Left lobe of liver (tissue), 2 donors: ENCODE data around the gene LILRB5. TPM values are rescaled to one million over a fixed set of nuclear protein-coding genes. Genes with fewer than 3 reads are reported as not detected.
"Not testable (repeated sequence)": the region's sequence is repeated elsewhere in the genome, so short reads cannot be mapped to it uniquely, and the experiment has no call there.

Experiments used
- ATAC-seq: fragments of 200-7000 bp; cut with Tn5 transposase; one replicate; pipeline ENCODE4 v1.9.1; 2020; ENCODE audit warnings: mild to moderate bottlenecking, moderate library complexity
- DNase-seq: peaks from one replicate; pipeline ENCODE4 v3.0.0-alpha.2; 2020; ENCODE audit warnings: low spot score
- total RNA-seq: library from RNA; stranded (reverse); gene quantifications from one replicate; pipeline ENCODE4 v1.2.1, GENCODE V29; 2021
- donor health status: DM: no; HTN: no; CAD: no; lungs with moderate emphysema.
- donor health status: DM: no; HTN: yes; CAD: no.

LILRB5 gene
- 8.7 TPM for total RNA-seq

DNA sequence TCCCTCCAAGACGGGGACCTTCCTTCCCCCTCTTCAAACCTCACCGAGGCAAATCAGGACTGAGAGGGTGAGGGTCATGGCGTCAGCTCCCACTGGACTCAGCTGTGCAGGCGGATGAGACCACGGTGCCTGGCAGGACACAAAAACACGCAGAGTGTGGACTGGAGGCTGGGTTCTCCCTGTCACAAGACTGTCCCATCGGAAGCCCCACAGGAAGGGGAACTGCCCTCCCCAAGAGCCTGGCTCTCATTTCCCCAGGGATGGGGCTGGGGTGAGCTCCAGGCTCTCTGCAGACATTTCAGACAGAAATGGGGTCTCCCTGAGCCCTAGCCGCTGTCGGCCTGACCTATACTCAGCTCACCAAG is at the start of gene LILRB5:
Gene LILRB5 (minus strand): TSS at position 158 of the 365 bp plus-strand sequence. CDS start 80 bp downstream, at position 78.
- DNase-seq (peak; percentile 44), ATAC-seq (peak; percentile 57)

DNA sequence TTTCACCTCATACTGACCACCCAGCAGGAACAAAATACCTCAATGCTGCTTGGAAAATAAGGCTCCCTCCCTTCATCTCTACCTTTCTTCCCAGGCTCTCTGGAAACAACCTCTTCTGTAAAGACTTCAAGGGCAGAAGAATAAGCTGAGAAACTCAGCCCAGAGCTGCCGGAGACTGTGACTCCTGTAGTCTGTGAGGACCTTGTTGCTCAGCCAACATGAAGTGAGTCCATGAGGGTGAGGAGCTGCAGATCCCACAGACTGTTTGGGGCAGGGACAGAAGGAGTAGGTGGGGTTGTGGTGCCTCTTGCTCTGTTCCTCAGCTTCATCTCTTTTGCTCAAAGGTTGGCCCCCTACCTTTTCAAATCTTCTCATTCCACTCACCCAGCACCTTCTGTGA is 48.1 kb upstream of the LILRB5 start:
- ATAC-seq (no peak), DNase-seq (peak; percentile 29)

DNA sequence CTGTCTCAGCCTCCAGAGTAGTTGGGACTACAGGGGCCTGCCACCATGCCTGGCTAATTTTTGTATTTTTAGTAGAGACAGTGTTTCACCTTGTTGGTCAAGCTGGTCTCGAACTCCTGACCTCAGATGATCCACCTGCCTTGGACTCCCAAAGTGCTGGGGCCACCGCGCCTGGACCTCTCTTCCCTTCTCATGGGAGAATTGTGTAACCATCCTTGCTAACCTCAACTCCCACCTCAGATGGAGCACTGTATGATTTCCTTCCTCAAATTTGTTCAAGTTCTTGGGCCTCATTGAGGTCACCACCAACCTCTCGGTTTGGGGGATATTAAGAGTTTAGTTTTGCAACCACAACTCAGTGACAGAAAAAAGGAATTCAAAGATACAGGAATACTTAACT is 45.2 kb upstream of the LILRB5 start:
- DNase-seq (no peak), ATAC-seq (peak; percentile 22)

DNA sequence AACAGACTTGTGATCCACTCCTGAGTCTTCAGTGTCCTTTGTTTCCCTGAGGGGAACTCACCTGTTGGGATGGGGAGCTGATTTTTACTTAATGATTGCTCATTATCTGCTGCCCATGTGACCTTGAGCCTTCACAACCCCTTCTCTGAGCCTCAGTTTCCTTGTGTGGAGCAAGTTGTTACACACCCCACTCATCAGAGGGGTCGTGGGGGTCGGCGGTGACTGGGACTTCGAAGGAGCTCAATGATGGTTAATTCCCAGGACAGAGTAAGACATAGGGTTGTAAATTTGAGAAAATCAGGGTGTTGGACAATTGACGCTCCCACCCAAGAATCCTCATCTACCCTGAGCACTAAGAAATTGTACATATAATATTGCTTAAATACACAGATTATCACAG is 42.4 kb upstream of the LILRB5 start:
- no peak for ATAC-seq
- no peak for DNase-seq

DNA sequence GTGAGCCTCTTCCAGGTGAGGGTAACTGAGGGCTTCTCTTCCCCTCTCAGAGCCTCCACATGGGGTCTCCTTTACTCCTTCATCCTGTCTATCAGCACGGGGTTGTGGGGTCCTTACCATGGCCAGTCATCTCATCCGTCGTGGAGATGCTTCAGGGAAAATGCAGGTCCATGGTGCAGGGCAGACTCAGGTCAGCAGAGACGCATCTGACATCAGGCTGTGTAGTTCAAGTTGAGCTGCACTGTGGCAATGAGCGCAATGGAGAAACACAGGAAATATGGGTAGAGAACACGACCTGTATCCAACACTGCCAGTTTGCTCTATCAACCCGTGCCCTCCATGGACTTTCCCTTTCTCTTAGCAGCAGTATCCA is 42.0 kb upstream of the LILRB5 start:
- ATAC-seq (no peak), DNase-seq (peak; percentile 33)

DNA sequence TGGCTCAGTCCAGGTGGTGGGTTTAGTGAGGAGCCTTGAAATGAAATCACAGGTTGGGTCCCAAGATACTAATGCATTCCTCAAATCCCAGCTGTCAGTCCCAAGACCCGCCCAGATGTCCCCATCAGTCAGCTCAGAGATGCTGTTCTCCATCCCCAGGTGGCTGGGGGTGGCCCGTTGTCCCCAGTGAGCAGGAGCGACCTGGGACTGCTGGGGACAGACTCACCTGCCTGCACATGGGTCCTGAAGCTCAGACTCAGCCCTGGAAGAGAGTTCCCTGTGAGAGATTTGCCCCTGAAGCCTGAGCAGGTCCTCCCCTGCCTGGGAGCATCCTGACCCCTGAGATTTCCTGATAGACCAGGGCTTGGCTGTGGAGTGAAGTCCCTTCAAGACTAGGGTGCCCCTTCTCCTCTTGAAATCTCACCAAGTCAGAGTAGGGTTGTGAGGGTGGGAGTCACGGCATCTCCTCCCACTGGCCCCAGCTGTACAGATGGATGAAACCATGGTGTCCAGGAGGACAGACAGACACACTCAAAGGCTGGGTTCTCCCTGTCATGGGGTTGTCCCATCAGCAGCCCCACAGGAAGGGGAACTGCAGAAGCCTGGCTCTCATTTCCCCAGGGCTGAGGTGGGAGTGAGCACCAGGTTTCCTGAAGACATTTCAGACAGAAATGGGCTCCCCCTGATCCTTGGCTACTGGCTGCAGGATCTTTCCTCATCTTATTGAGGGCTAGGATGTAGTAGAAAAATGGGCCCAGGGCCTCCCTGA is 41.5 kb upstream of the LILRB5 start:
- DNase-seq (peak; percentile 41), ATAC-seq (peak; percentile 19)

DNA sequence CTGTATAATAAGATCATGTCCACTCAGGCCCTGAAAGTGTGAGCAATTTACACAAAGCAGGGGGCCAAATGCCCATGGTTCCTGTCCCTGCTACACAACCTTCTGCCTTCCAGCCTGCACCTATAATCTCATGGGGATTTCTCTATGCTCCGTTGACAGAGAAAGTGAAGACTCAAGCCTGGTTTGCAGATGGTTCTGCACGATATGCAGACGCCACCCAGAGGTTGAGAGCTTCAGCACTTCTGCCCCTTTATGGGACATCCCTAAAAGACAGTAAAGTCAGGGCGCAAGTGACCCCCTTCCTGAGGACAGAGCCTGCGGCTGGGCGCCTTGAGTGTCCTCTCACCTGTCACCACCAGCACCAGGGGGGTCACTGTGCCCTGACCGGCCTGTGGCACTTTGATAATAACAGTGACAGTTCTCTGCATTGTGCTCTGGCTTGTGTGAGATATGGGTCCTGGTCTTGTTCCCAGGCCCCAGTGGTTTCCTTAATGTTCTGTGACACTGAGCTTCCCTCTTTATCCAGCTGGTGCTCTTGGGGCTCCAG is 40.8 kb upstream of the LILRB5 start:
- no peak for ATAC-seq
- DNase-seq = no peak

DNA sequence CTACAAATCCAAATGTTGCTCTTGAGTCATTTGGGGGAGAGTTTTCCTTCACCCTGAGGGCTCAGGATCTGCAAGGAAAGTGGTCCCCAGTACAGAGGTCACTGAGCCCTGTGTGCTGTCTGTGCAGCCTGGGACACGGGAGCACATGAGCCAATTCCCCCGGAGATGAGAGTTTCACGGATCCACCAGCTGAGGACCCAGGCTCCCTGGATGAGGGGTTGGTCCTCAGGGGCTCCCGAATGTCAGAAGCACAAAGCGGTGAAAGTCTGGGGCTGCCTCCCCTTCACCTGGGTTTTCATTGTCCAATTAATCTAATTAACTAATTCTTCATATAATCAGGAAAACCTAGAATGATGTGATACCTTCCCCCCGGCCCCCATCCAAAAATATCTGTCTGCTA is 37.5 kb upstream of the LILRB5 start:
- no peak for ATAC-seq
- DNase-seq = peak; percentile 26

DNA sequence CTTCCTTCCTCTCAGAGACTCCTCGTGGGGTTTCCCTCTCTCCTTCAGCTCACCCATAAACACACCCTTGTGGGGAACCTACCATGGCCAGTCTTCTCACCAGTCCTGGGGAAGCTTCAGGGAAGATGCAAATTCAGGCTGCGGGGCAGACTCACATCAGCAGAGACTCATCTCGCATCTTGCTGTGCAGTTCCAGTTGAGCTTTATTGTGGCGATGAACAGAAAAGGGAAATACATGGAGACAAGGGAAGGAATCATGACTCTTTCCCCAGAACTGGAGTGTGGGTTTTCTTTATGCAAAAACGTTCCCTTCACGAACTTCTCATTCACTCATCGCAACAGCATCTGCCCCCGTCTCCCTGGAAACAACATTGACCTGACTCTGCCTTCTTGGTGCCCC is 32.1 kb upstream of the LILRB5 start:
- ATAC-seq = not testable (repeated sequence)
- DNase-seq = peak; percentile 4

DNA sequence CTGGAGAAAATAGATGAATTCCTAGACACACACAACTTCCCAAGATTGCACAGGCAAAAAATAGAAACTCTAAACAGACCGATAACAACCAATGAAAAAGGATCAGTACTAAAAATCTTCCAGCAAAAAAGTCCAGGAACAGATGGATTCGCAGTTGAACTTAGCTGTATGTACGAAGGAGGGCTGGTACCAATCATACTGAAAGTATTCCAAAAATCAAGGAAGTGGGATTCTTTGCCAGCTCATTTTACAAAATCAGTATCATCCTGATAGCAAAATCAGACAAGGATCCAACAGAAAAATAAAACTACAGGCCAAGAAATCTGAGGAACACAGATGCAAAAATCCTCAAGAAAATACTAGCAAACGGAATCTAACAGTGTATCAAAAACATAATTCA is 30.4 kb upstream of the LILRB5 start:
- ATAC-seq (no peak), DNase-seq (no peak)

DNA sequence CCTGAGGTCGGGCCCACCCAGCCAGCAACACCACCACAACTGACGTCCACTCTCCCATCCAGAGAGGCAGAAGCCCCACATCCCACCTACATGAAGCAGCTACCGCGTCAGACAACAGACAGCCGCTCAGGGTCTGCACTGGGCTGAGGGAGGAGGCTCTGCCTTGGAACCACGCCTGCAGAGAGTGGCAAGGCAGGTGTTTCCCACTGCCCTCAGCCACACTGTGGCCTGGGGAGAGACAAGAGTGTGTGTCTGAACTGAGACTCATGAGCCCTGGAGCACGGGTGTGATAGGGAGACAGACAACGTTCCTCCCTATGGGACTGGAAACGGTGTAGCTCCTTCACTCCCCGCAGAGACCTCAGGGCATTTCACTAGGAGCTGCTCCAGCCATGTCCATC is 29.2 kb upstream of the LILRB5 start:
- DNase-seq, ATAC-seq: not testable (repeated sequence)

DNA sequence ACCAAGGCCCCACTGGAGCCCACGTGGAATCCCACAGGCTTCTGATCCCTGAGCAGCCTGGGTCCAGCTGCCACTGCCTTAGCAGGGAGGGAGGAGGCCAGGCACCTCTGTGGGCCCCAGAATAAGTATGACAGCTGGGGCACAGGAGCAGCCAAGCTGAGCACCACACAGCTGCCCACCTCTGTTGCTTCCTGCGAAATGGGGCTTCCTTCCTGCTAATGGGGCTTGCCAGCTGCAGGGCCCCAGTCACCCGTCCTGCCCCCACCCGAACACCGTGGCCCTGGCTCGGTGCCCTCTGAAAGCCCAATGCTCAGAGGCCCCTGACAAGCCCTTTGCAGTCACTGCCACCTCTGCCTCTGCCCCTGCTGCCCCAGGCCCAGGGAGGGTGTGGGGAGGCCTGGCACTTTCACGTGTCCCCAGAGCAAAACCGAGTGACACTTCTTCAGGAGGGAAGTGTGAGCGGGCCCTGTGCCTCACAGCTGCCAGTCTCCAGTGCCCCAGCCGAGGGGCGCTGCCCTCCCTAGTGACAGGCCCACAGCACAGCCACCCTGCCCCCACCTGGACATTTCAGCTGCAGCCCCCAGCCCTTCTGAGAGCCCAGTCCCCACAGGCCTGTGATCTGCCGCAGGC is 28.5 kb upstream of the LILRB5 start:
- DNase-seq = not testable (repeated sequence)
- peak; percentile 33 for ATAC-seq

DNA sequence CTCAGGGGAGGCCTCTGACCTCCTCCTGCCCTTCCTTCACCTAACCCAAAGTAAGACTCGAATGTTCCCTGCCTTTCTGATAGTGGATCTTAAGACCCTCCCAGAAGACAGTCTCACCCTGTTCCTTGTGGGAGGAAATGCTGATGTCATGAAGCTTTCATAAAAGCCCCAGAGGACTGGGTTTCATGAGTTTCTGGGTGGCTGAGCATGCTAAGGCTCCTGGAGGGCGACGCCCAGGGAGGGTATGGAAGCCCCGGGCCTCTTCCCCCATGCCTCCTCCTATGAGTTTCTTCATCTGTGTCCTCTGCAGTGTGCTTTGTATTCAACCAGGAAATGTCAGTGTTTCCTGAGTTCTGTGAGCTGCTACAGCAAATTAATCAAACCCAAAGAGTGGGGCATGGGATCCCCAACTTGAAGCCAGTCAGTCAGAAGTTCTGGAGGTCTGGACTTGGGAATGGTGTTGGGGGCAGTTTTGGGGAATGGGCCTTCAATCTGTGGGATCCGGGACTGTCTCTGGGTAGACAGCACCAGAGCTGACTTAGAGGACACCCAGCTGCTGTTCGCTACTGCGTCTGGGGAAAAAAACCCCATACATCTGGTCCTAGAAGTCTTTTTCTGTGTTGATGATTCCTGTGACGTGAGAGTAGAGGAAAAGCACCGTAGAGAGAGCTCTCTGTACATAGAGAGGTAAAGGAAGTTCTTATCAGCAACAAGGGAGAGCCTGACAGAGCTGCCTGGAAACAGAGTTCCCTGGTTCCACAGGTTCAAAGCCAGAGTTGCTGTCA is 25.8 kb upstream of the LILRB5 start:
- peak; percentile 21 for ATAC-seq

DNA sequence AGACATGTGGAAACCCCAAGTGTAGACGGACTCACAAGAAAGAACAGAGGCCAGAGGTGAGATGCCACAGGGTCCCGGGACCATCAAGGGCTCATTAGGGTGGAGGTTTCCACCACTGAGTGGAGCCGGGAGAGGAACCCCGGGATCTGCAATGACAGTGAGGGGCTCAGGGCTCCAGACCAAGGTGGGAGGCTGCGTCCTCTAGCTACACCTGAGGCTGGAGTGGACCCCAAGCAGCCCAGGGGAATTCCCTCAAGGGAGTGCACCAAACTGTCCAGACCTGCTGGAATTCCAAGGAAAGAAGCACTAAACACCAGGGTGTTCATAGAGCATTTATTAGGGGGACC is 24.6 kb upstream of the LILRB5 start:
- DNase-seq, ATAC-seq: not testable (repeated sequence)

More for the DNA sequence above, 25.8 kb upstream of the LILRB5 start:
- no peak for DNase-seq

DNA sequence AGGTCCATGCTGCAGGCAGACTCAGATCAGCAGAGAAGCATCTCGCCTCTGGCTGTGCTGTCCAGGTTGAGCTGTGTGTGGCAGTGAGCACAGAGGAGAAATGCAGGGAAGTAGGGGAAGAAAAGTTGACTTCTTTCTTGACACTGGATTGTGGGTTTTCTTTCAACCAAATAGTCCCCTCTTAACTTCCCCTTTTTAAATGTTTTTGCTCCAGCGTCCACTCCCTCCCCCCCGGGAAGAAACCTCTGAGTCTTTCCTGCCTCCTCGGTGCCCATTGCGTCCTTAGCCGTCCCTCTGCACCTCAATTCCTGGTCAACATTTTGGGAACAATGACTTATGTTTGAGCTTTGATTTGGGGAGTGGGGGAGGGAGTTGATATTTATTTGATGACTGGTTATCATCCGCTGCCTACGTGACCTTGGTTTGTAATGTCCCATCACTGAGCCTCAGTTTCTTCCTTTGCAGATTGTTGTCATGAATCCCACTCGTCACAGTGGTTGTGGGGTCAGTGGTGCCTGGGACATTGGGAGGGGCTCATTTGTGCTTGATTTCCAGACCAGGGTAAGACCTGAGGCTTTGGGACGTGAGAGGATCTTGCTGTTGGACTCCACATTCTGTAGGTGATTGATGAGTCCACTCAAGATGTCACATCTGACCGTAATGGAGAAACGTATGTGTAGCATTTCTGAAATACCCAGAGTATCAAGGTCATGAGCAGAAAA is 24.1 kb upstream of the LILRB5 start, which contains the start of gene LILRB2:
Gene LILRB2 (minus strand): TSS at position 104 of the 722 bp plus-strand sequence. CDS start 614 bp downstream, outside the sequence.
- DNase-seq = no peak

DNA sequence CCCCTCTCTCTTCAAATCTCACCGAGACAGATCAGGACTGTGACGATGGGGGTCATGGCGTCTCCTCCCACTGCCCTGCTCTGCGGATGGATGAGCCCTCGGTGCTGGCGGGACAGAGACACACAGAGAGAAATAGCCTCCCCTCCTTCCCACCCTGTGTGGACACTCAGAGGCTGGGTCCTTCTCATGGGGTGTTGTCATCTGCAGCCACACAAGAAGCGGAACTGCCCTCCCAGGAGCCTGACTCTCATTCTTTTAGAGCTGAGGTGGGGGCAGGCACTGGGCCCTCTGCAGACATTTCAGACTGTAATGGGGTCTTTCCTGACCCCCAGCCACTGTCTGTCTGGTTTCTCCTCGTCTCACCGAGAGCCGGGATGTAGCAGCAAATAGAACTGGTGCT is 23.4 kb upstream of the LILRB5 start:
- ATAC-seq = peak; percentile 44
- not testable (repeated sequence) for DNase-seq

More for the DNA sequence above, 24.1 kb upstream of the LILRB5 start, which contains the start of gene LILRB2:
- ATAC-seq = no peak

DNA sequence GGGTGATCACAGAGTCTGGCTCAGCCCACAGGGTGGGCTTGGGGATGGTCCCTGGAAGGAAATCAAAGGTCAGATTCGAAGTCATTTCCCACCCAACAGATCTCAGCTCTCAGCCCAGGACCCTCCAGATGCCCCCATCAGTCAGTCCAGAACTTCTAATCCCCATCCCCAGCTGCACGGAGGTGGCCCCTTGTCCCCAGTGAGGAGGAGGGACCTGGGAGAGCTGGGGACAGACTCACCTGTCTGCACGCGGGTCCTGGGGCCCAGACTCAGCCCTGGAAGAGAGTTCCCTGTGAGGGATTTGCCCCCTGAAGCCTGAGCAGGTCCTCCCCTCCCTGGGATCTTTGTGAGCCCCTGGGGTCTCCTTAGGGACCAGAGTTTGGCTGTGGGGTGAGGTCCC is 23.0 kb upstream of the LILRB5 start:
- not testable (repeated sequence) for ATAC-seq, DNase-seq

DNA sequence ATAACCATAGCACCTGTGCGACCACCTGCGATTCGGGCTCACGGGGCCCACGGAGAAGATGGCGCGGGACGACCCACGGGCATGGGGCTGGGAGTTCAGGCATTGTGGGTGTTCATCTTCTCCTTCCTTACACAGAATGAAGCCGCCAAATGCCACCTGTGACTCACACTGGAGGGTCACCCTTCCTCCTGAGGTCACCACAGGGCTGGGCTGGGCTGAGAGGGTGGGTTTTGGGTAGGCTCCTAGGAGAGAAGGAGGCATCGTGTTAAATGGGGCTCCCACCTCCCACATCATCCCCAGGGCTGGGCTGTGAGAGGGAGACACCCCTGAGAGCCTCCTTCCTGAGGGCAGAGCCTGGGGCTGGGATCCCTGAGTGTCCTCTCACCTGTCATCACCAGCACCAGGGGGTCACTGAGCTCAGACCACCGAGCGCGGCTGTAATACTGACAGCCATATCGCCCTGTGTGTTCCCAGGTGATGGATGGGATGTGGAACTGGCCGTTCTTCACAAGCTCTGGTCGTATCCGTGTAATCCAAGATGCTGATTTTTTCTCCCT is 22.4 kb upstream of the LILRB5 start:
- DNase-seq = no peak
- ATAC-seq = no peak

DNA sequence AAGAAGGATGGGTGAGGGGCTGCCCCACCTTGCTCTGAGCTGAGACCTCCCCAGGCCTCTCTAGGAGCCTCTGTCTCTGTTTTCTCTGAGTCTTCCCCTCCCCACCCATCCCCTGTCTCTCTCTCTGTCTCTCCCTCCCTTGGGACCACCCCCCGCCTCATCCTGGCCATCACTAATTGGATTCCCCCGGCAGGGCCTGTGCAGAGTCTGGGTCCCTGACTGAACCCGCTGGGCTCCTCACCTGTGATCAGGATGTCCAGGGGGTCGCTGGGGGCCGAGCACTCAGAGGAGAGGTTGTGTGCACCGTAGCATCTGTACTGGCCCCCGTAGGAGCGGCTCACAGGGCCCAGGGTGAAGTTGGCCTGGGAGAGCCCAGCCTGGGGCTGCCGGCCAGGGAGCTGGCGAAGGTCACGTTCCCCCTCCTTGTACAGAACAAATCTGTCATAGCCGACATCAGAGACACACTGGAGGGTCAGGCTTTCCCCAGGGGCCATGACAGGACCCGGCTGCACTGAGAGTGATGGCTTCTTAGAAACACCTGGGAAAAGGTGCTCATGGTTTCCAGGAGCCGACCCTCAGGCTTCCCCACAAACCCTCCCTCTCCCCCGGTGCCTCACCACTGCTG is 21.6 kb upstream of the LILRB5 start:
- not testable (repeated sequence) for ATAC-seq, DNase-seq

DNA sequence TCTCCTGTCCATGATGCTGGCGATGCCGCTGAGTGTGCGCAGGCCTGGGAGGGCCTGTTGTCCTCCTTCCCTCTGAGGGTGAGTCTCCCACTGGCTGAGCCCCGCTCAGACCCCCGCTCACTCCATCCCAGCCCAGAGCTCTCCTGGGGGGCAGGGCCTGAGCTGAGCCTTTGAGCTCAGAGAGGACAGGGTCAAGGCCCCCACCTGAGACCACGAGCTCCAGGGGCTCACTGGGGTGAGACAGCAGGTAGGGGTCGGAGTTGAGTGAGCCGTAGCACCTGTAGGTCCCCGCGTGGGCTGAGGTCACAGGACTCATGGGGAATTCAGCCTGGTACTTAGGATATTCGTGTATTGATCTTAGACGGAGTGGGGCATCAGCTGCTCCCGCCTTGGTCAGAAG is 21.0 kb upstream of the LILRB5 start:
- not testable (repeated sequence) for ATAC-seq, DNase-seq
